AG10803 (cell line): ENCODE measurements around the gene AMOTL2.

Experiments
- DNase-seq: peaks from one replicate; pipeline ENCODE4 v3.0.0; 2010; ENCODE audit warnings: low read depth
- H3K4me3 ChIP-seq: 2 replicates; pipeline ENCODE4 v1.5.1; 2011; ENCODE audit warnings: mild to moderate bottlenecking, low read length, control low read depth
- TF ChIP-seq, protein P1 (sequence below): conservative IDR thresholded peaks from 2 replicates; pipeline ENCODE4 v1.5.1; 2011; ENCODE audit warnings: mild to moderate bottlenecking, low read length, control low read depth, inconsistent platforms

AMOTL2 gene

GRCh38 chr3:134309987-134310700, 64.1 kb downstream of the AMOTL2 start:
- no peak overlapping the region for H3K4me3 ChIP-seq
- peak; percentile 25 for DNase-seq
- TF ChIP-seq, protein P1, sequence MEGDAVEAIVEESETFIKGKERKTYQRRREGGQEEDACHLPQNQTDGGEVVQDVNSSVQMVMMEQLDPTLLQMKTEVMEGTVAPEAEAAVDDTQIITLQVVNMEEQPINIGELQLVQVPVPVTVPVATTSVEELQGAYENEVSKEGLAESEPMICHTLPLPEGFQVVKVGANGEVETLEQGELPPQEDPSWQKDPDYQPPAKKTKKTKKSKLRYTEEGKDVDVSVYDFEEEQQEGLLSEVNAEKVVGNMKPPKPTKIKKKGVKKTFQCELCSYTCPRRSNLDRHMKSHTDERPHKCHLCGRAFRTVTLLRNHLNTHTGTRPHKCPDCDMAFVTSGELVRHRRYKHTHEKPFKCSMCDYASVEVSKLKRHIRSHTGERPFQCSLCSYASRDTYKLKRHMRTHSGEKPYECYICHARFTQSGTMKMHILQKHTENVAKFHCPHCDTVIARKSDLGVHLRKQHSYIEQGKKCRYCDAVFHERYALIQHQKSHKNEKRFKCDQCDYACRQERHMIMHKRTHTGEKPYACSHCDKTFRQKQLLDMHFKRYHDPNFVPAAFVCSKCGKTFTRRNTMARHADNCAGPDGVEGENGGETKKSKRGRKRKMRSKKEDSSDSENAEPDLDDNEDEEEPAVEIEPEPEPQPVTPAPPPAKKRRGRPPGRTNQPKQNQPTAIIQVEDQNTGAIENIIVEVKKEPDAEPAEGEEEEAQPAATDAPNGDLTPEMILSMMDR: no peak

DNA sequence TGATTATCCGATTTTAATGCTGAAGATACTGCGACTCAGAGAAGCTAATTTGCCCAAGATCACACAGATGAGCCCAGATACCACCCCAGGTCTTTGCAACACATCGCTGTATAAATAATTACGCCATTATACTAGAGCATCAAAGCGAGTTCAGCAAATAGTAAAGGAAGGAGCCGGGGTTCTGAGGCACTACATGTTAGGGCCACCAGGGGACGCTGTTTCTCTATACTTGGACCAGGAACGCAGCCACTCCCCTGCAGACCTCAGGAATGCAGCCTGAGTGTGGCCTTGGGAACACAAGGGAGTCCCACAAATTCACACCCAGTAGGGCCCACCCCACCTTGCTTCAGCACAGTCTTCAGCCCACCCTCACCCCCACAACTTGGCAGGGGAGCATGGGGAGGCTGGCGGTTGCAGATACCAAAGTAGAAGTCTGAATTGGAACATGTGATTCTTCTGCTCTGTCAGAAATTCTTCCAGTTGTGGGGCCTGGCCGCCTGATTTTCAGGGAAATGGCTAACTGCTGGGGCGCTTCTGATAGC, 65.8 kb downstream of the AMOTL2 start:
- H3K4me3 ChIP-seq: peak overlapping the region; percentile 40
- peak; percentile 96 for DNase-seq
- TF ChIP-seq, protein P1: peak; percentile 99

- no peak for DNase-seq
- H3K4me3 ChIP-seq: no peak overlapping the region
- TF ChIP-seq, protein P1: no peak
Observed at GRCh38 chr3:134307425-134307824, 66.8 kb downstream of the AMOTL2 start.

GRCh38 chr3:134306320-134306719, 67.9 kb downstream of the AMOTL2 start:
- TF ChIP-seq, protein P1: no peak
- H3K4me3 ChIP-seq: no peak overlapping the region
- DNase-seq: no peak
